CD8-positive, alpha-beta memory T cell (primary cell): ENCODE results near the gene CHD1L. TPM values are rescaled to one million over a fixed set of nuclear protein-coding genes. Genes with fewer than 3 reads are reported as not detected.
"Not testable (repeated sequence)": the region's sequence is repeated elsewhere in the genome, so short reads cannot be mapped to it uniquely, and the experiment has no call there.

ENCODE experiments used
- CTCF ChIA-PET: fragments of 350-600 bp; sonication (Branson Sonifier 250); formaldehyde crosslinking; loops from one replicate; lab custom pipeline; 2021; ENCODE audit warnings: antibody characterized with exemption; lab: Charles Lee
- POLR2A ChIA-PET: fragments of 350-600 bp; sonication (Branson Sonifier 250); formaldehyde crosslinking; loops from one replicate; lab custom pipeline; 2021; ENCODE audit warnings: antibody characterized with exemption; lab: Charles Lee
- DNase-seq, 5 donors: peaks; one replicate each; pipeline versions ENCODE4 v3.0.0 to v3.0.0-alpha.2; 2020 to 2022; ENCODE audit warnings: mixed read lengths in 1 of 5
- H3K27ac ChIP-seq: one replicate; pipeline ENCODE4 v1.7.0; 2013; ENCODE audit warnings: low read depth, mild to moderate bottlenecking, low read length, moderate library complexity
- H3K27me3 ChIP-seq: 2 replicates; pipeline ENCODE4 v1.7.0; 2013; ENCODE audit warnings: low read length, mild to moderate bottlenecking; ENCODE audit not compliant: insufficient read depth, poor library complexity, severe bottlenecking
- H3K36me3 ChIP-seq: 2 replicates; pipeline ENCODE4 v1.7.0; 2013; ENCODE audit warnings: mild to moderate bottlenecking, low read length, moderate library complexity; ENCODE audit not compliant: insufficient read depth
- H3K4me1 ChIP-seq: 2 replicates; pipeline ENCODE4 v1.7.0; 2013; ENCODE audit warnings: mild to moderate bottlenecking, low read length, moderate library complexity; ENCODE audit not compliant: insufficient read depth
- H3K4me3 ChIP-seq: 2 replicates; pipeline ENCODE4 v1.7.0; 2013; ENCODE audit warnings: mild to moderate bottlenecking, low read length
- H3K9me3 ChIP-seq: 2 replicates; pipeline ENCODE4 v1.7.0; 2013; ENCODE audit warnings: mild to moderate bottlenecking, low read length
- H3K27ac Mint-ChIP-seq, 8 donors: one replicate each; pipeline ENCODE4 v1.8.0; 2020 to 2021; ENCODE audit warnings: mixed read lengths in 8 of 8, mild to moderate bottlenecking in 6 of 8, inconsistent platforms in 3 of 8, moderate library complexity in 3 of 8
- H3K27me3 Mint-ChIP-seq, 2 donors: one replicate each; pipeline ENCODE4 v1.8.0; 2020 to 2021; ENCODE audit warnings: mixed read lengths in 2 of 2, mild to moderate bottlenecking in 1 of 2, moderate library complexity in 1 of 2
- H3K36me3 Mint-ChIP-seq, 3 donors: one replicate each; pipeline ENCODE4 v1.8.0; 2020 to 2021; ENCODE audit warnings: mixed read lengths in 3 of 3, inconsistent platforms in 1 of 3, mild to moderate bottlenecking in 1 of 3
- H3K4me1 Mint-ChIP-seq, 3 donors: one replicate each; pipeline ENCODE4 v1.8.0; 2020 to 2021; ENCODE audit warnings: mixed read lengths in 3 of 3, inconsistent platforms in 1 of 3, mild to moderate bottlenecking in 1 of 3
- H3K4me3 Mint-ChIP-seq, 7 donors: one replicate each; pipeline ENCODE4 v1.8.0; 2020 to 2021; ENCODE audit warnings: mixed read lengths in 7 of 7, mild to moderate bottlenecking in 6 of 7, moderate library complexity in 4 of 7, inconsistent platforms in 2 of 7
- H3K9me3 Mint-ChIP-seq, 5 donors: one replicate each; pipeline ENCODE4 v1.8.0; 2020 to 2022; ENCODE audit warnings: mixed read lengths in 5 of 5, mild to moderate bottlenecking in 3 of 5, moderate library complexity in 2 of 5, inconsistent platforms in 1 of 5
- polyA plus RNA-seq: library from polyadenylated mRNA; unstranded; fragments of 300-500 nt; fragmentation: Illumina TruSeq; gene quantifications from one replicate; pipeline ENCODE4 v1.2.3, GENCODE V29; 2021
- total RNA-seq, 2 experiments: library from RNA; stranded (reverse); gene quantifications; one replicate each; pipeline ENCODE4 v1.2.3, GENCODE V29; 2021

The CHD1L gene
- total and polyA plus RNA-seq, 3 experiments from 2014 or later = 21.2 to 52.8 (median 51.2) TPM

DNA sequence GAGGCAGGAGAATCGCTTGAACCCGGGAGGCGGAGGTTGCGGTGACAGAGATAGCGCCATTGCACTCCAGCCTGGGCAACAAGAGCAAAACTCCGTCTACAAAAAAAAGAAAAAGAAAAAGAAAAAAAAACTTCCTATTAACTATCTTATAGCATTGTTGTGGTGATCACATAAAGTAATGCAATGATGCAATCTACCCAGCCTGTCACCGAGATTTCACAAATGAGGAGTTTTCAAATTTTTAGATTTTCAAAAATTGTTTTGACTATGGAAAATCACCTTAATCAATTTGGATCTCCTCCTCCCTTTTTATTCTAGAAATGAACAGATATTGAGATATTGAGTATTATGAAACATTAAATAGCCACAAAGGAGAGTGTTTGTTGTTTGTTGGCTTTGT is 25.3 kb upstream of the CHD1L start:
- DNase-seq = no peak
- Histone ChIP-seq H3K27ac (no peak overlapping the region), H3K4me1 (no peaks in the 10 kb centered on the region), H3K27me3 (no peaks in the 10 kb centered on the region), H3K4me3 (no peak overlapping the region), H3K36me3 (no peaks in the 10 kb centered on the region), H3K9me3 (no peaks in the 10 kb centered on the region)
- Mint-ChIP-seq H3K4me1 (no peaks in the 10 kb centered on the region), H3K4me3 (no peak overlapping the region), H3K27ac (no peak overlapping the region), H3K36me3 (peaks cover 0 to 2% (median 0%) of the 10 kb centered on the region in 3 donors), H3K9me3 (no peaks in the 10 kb centered on the region), H3K27me3 (no peaks in the 10 kb centered on the region)
- ChIA-PET CTCF (no interaction called here), POLR2A (no interaction called here)

DNA sequence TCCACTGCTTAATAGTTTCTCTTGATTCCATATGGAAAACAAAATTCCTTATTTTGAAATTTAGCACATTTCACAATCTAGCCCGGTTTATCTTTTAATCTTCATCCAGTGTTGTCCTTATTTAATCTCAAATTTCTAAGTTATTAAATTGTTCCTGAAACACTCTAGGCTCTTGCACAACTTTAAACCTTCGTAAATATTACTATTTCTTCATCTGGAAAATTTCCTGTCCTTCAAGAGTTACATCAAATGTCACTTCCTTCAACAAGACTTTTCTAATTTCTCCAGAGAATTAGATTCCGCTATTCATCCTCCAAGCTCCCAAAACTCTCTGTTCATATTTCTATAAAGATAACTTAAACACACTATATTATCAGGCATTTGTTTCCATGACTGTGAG is 23.9 kb upstream of the CHD1L start:
- Mint-ChIP-seq H3K4me3 (no peak overlapping the region), H3K4me1 (peaks cover 0 to 1% (median under 1%) of the 10 kb centered on the region in 3 donors), H3K9me3 (no peaks in the 10 kb centered on the region), H3K27ac (no peak overlapping the region), H3K27me3 (no peaks in the 10 kb centered on the region), H3K36me3 (peaks cover 0 to 2% (median 0%) of the 10 kb centered on the region in 3 donors)
- H3K27me3 ChIP-seq = no peaks in the 10 kb centered on the region
- no peak overlapping the region for H3K27ac ChIP-seq
- H3K4me3 ChIP-seq = no peak overlapping the region
- CTCF ChIA-PET = no interaction called here
- POLR2A ChIA-PET = no interaction called here
- no peaks in the 10 kb centered on the region for H3K9me3 ChIP-seq
- H3K4me1 ChIP-seq = no peaks in the 10 kb centered on the region
- DNase-seq = no peak
- no peaks in the 10 kb centered on the region for H3K36me3 ChIP-seq

DNA sequence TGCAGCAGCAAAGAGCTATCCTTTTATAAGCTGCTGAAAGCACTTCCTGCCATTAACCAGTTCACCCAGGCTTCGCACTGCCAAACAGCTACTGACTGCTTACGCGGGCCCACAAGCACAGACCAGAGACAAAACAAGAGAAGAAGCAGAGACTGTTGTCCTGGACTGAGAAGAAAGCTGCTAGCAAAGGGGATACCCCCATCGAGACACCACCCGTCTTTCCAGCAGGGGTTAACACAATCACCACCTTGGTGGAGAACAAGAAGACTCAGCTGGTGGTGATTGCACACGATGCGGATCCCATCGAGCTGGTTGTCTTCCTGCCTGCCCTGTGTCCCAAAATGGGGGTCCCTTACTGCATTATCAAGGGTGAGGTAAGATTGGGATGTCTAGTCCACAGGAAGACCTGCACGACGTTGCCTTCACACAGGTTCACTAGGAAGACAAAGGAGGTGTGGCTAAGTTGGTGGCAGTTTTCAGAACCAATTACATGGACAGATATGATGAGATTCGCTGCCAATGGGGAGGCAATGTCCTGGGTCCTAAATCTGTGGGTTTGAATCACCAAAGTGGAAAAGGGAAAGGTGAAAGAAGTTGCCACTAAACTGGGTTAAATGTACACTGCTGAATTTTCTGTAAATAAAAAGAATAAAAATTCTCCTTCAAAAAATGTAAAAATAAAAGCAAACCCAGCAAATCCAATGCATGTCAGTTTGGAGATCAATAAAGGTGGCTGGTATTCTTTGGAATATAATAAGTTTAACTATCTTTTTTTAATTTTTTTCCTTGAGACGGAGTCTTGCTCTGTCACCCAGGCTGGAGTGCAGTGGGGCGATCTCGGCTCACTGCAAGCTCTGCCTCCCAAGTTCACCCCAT is 18.5 kb upstream of the CHD1L start:
- Mint-ChIP-seq H3K27me3 (no peaks in the 10 kb centered on the region), H3K4me3 (peak overlapping the region in 6 of 7 donors; percentile 29 to 96 (median 84)), H3K27ac (peak overlapping the region in 5 of 8 donors; percentile 12 to 68 (median 51)), H3K36me3 (peaks cover 0 to 2% (median 0%) of the 10 kb centered on the region in 3 donors), H3K4me1 (peaks cover 18 to 22% (median 21%) of the 10 kb centered on the region in 3 donors), H3K9me3 (no peaks in the 10 kb centered on the region)
- H3K36me3 ChIP-seq = no peaks in the 10 kb centered on the region
- CTCF ChIA-PET = interaction anchor here (1.1 to 3.1 kb wide), 3 partner anchors 19 to 51 kb away, joined by 3 to 16 read pairs (median 8); partner anchors contain the start of gene CHD1L
- H3K27me3 ChIP-seq = no peaks in the 10 kb centered on the region
- peaks cover 5% of the 10 kb centered on the region for H3K4me1 ChIP-seq
- POLR2A ChIA-PET = no interaction called here
- no peak for DNase-seq
- H3K4me3 ChIP-seq = no peak overlapping the region
- H3K9me3 ChIP-seq = no peaks in the 10 kb centered on the region
- H3K27ac ChIP-seq = no peak overlapping the region

DNA sequence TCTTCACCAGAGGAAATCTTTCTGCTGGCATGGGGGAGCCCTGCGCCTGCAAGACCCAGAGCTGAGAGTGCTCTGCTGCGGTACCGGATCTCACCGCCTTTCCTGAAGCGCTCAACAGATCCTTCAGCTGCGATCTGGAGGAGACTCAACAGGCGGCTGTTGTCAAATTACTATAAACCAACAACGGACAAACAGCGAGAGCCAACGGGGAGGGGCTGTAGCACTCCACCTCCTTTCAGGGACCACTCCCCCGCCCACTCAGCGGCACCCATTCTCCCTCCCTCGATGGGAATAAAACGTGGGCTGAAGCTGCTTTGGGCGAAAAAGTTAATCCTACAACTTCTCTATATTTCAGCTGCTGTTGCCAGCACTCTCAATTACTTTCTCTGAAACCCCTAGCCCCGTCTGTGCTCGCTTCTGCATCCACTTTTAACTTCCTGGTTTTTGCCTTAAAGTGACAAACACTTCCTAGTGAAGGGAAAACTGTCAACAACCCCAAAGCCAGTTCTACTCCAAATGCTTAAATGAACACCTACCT is 17.2 kb upstream of the CHD1L start, which contains the start of gene FMO5:
FMO5 (minus strand) TSS at position 147 of the 538 bp plus-strand sequence. CDS start 310 bp downstream, outside the sequence.
- POLR2A ChIA-PET = interaction anchor here (0.9 kb wide), 1 partner anchor 17 kb away, joined by 3 read pairs; the partner anchor contains the start of gene CHD1L
- Mint-ChIP-seq H3K27ac (peak within 1 kb of the TSS in 7 of 8 donors; percentile 81 to 97 (median 91)), H3K9me3 (no peaks in the 10 kb centered on the region), H3K4me1 (peaks cover 18 to 22% (median 21%) of the 10 kb centered on the region in 3 donors), H3K36me3 (peaks cover 0 to 2% (median 0%) of the 10 kb centered on the region in 3 donors), H3K4me3 (peak within 1 kb of the TSS; percentile 93 to 97 (median 95)), H3K27me3 (no peaks in the 10 kb centered on the region)
- peak within 1 kb of the TSS; percentile 75 for H3K4me3 ChIP-seq
- peak within 1 kb of the TSS; percentile 28 for H3K27ac ChIP-seq
- no peaks in the 10 kb centered on the region for H3K9me3 ChIP-seq
- CTCF ChIA-PET = interaction anchor here (3.1 kb wide), 2 partner anchors 17 to 52 kb away, joined by 8 to 21 read pairs; partner anchors contain the start of gene CHD1L
- no peaks in the 10 kb centered on the region for H3K36me3 ChIP-seq
- peak; percentile 36 to 61 (median 44) for DNase-seq
- H3K4me1 ChIP-seq = peaks cover 5% of the 10 kb centered on the region
- no peaks in the 10 kb centered on the region for H3K27me3 ChIP-seq

DNA sequence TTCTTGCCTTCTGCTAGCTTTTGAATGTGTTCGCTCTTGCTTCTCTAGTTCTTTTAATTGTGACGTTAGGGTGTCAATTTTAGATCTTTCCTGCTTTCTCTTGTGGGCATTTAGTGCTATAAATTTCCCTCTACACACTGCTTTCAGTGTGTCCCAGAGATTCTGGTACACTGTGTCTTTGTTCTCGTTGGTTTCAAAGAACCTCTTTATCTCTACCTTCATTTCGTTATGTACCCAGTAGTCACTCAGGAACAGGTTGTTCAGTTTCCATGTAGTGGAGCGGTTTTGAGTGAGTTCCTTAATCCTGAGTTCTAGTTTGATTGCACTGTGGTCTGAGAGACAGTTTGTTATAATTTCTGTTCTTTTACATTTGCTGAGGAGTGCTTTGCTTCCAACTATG is 11.5 kb upstream of the CHD1L start:
- H3K27ac Mint-ChIP-seq, POLR2A ChIA-PET, H3K9me3 ChIP-seq, H3K4me1 ChIP-seq, H3K4me3 ChIP-seq, H3K9me3 Mint-ChIP-seq, H3K4me3 Mint-ChIP-seq, DNase-seq, H3K27me3 ChIP-seq, H3K36me3 ChIP-seq, H3K4me1 Mint-ChIP-seq, H3K36me3 Mint-ChIP-seq, H3K27ac ChIP-seq: not testable (repeated sequence)
- CTCF ChIA-PET = interaction anchor here (2.2 kb wide), 1 partner anchor 12 kb away, joined by 11 read pairs; the partner anchor contains the start of gene CHD1L
- peaks cover 3 to 12% of the 10 kb centered on the region in 2 donors for H3K27me3 Mint-ChIP-seq

DNA sequence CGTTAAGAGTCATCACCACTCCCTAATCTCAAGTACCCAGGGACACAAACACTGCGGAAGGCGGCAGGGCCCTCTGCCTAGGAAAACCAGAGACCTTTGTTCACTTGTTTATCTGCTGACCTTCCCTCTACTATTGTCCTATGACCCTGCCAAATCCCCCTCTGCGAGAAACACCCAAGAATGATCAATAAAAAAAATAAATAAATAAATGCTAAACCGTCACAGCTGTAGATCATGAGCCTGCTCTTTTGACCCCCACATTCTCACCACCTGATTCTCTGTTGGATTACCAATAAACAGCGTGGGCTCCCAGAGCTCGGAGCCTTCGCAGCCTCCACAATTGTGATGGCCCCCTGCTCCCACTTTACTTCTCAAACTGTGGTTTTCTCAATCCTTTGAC is 8.6 kb upstream of the CHD1L start:
- POLR2A ChIA-PET, DNase-seq, H3K27ac ChIP-seq, H3K9me3 Mint-ChIP-seq, H3K4me3 ChIP-seq, CTCF ChIA-PET, H3K27me3 ChIP-seq, H3K36me3 ChIP-seq, H3K27ac Mint-ChIP-seq, H3K4me3 Mint-ChIP-seq, H3K4me1 ChIP-seq, H3K4me1 Mint-ChIP-seq, H3K9me3 ChIP-seq, H3K36me3 Mint-ChIP-seq: not testable (repeated sequence)
- peaks cover 3 to 17% of the 10 kb centered on the region in 2 donors for H3K27me3 Mint-ChIP-seq

DNA sequence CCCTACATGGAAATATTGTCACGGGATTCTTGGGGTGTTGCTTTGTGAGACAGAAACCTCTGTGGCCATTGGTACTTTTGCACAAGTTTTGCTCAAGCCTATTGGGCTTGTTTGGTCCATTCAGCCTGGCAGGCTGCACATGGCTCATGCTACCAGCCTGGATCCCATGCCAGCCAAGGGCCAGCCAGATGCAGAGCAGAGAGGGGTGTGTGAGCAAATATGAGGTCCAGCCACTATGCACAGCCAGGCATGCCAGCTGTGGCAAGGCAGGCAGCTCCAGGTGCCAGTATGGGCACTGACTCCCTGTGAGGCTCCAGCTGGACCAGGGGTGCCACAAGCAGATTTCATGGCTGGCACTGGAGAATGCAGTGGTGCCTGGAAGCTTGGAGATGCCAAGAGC is 6.7 kb upstream of the CHD1L start:
- no peaks in the 10 kb centered on the region for H3K36me3 Mint-ChIP-seq
- H3K27me3 Mint-ChIP-seq = peaks cover 3 to 17% of the 10 kb centered on the region in 2 donors
- Histone ChIP-seq H3K4me3 (no peak overlapping the region), H3K9me3 (no peaks in the 10 kb centered on the region), H3K4me1 (no peaks in the 10 kb centered on the region), H3K27ac (no peak overlapping the region), H3K27me3 (no peaks in the 10 kb centered on the region), H3K36me3 (no peaks in the 10 kb centered on the region)
- DNase-seq = no peak
- H3K4me1 Mint-ChIP-seq = no peaks in the 10 kb centered on the region
- H3K9me3 Mint-ChIP-seq = no peaks in the 10 kb centered on the region
- ChIA-PET POLR2A (no interaction called here), CTCF (no interaction called here)
- H3K4me3 Mint-ChIP-seq = no peak overlapping the region
- H3K27ac Mint-ChIP-seq = no peak overlapping the region

DNA sequence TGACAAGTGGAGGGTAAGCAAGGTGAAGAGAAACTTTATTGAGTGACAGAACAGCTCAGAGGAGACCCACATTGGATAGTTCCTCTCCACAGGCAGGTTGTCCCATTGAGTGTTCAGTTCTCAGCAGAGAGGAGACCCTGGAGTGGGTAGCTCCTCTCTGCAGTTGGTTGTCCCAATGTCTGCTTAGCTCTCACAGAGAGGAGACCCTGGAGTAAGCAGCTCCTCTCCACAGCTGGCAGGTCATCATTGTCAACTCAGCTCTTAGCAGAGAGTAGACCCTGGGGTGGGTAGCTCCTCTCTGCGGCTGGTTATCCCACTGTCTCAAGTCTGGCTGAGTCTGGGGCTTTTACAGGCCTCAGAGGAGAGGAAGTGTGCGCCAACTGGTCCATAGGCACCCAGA is 6.0 kb upstream of the CHD1L start:
- H3K36me3 ChIP-seq = no peaks in the 10 kb centered on the region
- Mint-ChIP-seq H3K36me3 (no peaks in the 10 kb centered on the region), H3K27me3 (peaks cover 0 to 17% of the 10 kb centered on the region in 2 donors), H3K4me1 (no peaks in the 10 kb centered on the region), H3K4me3 (no peak overlapping the region), H3K9me3 (no peaks in the 10 kb centered on the region), H3K27ac (no peak overlapping the region)
- ChIA-PET POLR2A (no interaction called here), CTCF (no interaction called here)
- no peak overlapping the region for H3K27ac ChIP-seq
- DNase-seq = no peak
- H3K27me3 ChIP-seq = no peaks in the 10 kb centered on the region
- no peaks in the 10 kb centered on the region for H3K9me3 ChIP-seq
- no peak overlapping the region for H3K4me3 ChIP-seq
- no peaks in the 10 kb centered on the region for H3K4me1 ChIP-seq
